Retinal pigment epithelial cell (primary cell): ENCODE measurements around the gene SLC26A8.
"Not testable (repeated sequence)": the region's sequence is repeated elsewhere in the genome, so short reads cannot be mapped to it uniquely, and the experiment has no call there.

Experiments
- DNase-seq: peaks from one replicate; pipeline ENCODE4 v3.0.0-alpha.2; 2010; ENCODE audit warnings: low read depth
- H3K4me3 ChIP-seq: 2 replicates; pipeline ENCODE4 v1.5.1; 2011; ENCODE audit warnings: mild to moderate bottlenecking, low read length, control low read depth, moderate library complexity
- TF ChIP-seq, protein P1 (sequence below): conservative IDR thresholded peaks from 2 replicates; pipeline ENCODE4 v1.5.1; 2011; ENCODE audit warnings: low read depth, low read length, control low read depth, inconsistent platforms

The SLC26A8 gene

DNA sequence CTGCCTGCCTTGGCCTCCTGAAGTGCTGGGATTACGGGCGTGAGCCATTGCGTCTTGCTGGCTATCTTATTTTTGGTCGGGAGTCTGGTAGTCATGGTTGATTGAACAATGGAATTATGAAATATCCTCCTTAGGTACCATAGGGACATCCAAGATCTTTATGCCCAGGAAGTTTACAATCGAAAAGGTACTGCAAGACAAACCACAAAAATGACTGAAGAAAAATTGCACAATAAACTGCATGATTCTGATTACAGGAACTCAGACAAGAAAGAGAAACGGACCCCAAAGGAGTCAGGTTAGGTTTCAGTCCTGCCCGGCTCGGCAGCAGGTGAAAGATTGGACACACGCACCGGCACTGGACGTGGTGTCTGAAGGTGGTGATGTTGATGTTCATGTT lies 5.3 kb downstream of the SLC26A8 start:
- no peak overlapping the region for H3K4me3 ChIP-seq
- TF ChIP-seq, protein P1, sequence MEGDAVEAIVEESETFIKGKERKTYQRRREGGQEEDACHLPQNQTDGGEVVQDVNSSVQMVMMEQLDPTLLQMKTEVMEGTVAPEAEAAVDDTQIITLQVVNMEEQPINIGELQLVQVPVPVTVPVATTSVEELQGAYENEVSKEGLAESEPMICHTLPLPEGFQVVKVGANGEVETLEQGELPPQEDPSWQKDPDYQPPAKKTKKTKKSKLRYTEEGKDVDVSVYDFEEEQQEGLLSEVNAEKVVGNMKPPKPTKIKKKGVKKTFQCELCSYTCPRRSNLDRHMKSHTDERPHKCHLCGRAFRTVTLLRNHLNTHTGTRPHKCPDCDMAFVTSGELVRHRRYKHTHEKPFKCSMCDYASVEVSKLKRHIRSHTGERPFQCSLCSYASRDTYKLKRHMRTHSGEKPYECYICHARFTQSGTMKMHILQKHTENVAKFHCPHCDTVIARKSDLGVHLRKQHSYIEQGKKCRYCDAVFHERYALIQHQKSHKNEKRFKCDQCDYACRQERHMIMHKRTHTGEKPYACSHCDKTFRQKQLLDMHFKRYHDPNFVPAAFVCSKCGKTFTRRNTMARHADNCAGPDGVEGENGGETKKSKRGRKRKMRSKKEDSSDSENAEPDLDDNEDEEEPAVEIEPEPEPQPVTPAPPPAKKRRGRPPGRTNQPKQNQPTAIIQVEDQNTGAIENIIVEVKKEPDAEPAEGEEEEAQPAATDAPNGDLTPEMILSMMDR, result no peak
- no peak for DNase-seq

- no peak overlapping the region for H3K4me3 ChIP-seq
- no peak for DNase-seq
- TF ChIP-seq, protein P1, result no peak
Measured at GRCh38 chr6:36018339-36018738, 6.1 kb downstream of the SLC26A8 start.

DNA sequence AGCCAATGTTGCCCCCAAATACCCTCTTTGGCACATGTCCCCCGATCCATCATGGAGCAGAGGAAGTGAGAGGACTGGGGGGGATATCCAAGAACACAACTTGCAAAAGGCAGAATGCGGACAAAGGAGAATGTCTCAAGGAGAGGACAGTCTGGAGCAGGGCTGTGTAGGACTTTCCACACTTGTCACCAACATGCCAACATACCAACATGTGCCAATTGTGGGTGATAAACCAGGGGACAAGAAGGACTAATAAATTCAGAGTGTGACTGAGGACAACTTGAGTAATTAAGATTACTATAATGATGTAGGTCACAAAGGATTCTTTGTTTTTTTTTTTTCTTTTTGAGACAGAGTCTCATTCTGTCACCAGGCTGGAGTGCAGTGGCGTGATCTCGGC lies 8.8 kb downstream of the SLC26A8 start:
- TF ChIP-seq, protein P1, result no peak
- no peak overlapping the region for H3K4me3 ChIP-seq
- no peak for DNase-seq

- TF ChIP-seq, protein P1, result no peak
- DNase-seq, result no peak
- H3K4me3 ChIP-seq, result no peak overlapping the region
Measured at GRCh38 chr6:36000451-36000850, 24.0 kb downstream of the SLC26A8 start.

DNA sequence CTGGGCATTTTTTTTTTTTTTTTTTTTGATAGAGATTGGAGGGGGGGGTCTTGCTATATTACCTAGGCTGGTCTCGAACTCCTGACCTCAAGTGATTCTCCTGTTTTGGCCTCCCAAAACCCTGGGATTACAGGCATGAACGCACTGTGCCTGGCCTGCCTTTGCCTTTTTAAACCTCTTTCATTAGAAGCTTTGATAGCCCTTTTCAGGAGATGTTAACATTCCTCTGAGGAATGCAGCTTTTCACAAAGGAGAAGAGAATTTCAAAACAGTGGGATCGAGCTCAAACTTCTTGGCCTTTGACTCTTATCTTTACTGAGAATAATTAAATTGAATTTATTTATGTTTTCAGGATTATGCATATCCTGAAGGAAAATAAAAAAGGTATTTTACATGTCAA lies 31.3 kb downstream of the SLC26A8 start:
- TF ChIP-seq, protein P1, result no peak
- DNase-seq, result no peak
- H3K4me3 ChIP-seq, result no peak overlapping the region

- not testable (repeated sequence) for DNase-seq, H3K4me3 ChIP-seq
Measured at GRCh38 chr6:35988047-35988446, 36.4 kb downstream of the SLC26A8 start.

DNA sequence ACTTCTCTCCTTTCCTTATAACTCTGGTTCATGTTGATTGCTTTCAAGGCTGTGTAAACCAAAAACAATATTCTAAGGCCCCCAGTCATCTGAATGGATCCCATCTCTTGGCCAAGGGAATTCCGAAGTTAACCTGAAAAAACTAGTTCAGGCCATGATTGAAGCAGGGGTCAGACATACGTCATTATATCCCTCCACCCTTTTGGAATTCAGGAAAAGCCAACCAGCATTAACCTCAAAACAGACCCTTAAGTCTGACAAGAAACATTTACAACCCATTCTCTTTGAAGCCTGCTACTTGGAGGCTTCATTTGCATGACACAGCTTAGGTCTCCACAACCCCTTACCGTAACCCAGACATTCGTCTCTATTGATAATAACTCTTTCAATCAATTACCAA lies 39.7 kb downstream of the SLC26A8 start:
- no peak for DNase-seq
- TF ChIP-seq, protein P1, result no peak
- H3K4me3 ChIP-seq, result no peak overlapping the region
